ENCODE data around the gene SMURF2. TPM values are rescaled to one million over a fixed set of nuclear protein-coding genes. Genes with fewer than 3 reads are reported as not detected.
"Not testable (repeated sequence)": the region's sequence is repeated elsewhere in the genome, so short reads cannot be mapped to it uniquely, and the experiment has no call there.

Gene SMURF2
- total RNA-seq, 1 donor, result 90.5 TPM

GRCh38 chr17:64607862-64608565 is 54.1 kb downstream of the SMURF2 start:
- Histone ChIP-seq H3K79me2 (ENCODE audit: insufficient read depth, low read length) (peaks cover 94% of the 10 kb centered on the region), H3K4me1 (ENCODE audit: insufficient read depth, low read length) (peaks cover 38% of the 10 kb centered on the region), H2AFZ (ENCODE audit: low read length) (no peak overlapping the region), H3K36me3 (ENCODE audit: insufficient read depth, low read length) (peaks cover 5% of the 10 kb centered on the region), H3K4me3 (ENCODE audit: insufficient read depth, low read length) (no peak overlapping the region), H3K9me3 (ENCODE audit: low read depth, low read length) (no peaks in the 10 kb centered on the region), H4K20me1 (ENCODE audit: insufficient read depth, low read length) (peaks cover 68% of the 10 kb centered on the region), H3K27me3 (ENCODE audit: insufficient read depth, low read length) (no peaks in the 10 kb centered on the region), H3K4me2 (ENCODE audit: insufficient read depth, low read length) (peak overlapping the region; percentile 56), H3K27ac (ENCODE audit: low read depth, low read length) (peak overlapping the region; percentile 63)
- no peak for DNase-seq (ENCODE audit: insufficient read length, low spot score, missing footprints)
- TF ChIP-seq, protein P1, sequence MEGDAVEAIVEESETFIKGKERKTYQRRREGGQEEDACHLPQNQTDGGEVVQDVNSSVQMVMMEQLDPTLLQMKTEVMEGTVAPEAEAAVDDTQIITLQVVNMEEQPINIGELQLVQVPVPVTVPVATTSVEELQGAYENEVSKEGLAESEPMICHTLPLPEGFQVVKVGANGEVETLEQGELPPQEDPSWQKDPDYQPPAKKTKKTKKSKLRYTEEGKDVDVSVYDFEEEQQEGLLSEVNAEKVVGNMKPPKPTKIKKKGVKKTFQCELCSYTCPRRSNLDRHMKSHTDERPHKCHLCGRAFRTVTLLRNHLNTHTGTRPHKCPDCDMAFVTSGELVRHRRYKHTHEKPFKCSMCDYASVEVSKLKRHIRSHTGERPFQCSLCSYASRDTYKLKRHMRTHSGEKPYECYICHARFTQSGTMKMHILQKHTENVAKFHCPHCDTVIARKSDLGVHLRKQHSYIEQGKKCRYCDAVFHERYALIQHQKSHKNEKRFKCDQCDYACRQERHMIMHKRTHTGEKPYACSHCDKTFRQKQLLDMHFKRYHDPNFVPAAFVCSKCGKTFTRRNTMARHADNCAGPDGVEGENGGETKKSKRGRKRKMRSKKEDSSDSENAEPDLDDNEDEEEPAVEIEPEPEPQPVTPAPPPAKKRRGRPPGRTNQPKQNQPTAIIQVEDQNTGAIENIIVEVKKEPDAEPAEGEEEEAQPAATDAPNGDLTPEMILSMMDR (IDR thresholded peaks at IDR 0.05; ENCODE audit: extremely low read depth, low read depth, low read length), result no peak

- not testable (repeated sequence) for H2AFZ ChIP-seq (ENCODE audit: low read length); DNase-seq (ENCODE audit: insufficient read length, low spot score, missing footprints); H3K4me2 ChIP-seq (ENCODE audit: insufficient read depth, low read length); H3K4me3 ChIP-seq (ENCODE audit: insufficient read depth, low read length); H3K9me3 ChIP-seq (ENCODE audit: low read depth, low read length); H3K27me3 ChIP-seq (ENCODE audit: insufficient read depth, low read length); H3K27ac ChIP-seq (ENCODE audit: low read depth, low read length)
- peaks cover 39% of the 10 kb centered on the region for H3K4me1 ChIP-seq (ENCODE audit: insufficient read depth, low read length)
- peaks cover 96% of the 10 kb centered on the region for H3K79me2 ChIP-seq (ENCODE audit: insufficient read depth, low read length)
- peaks cover 10% of the 10 kb centered on the region for H3K36me3 ChIP-seq (ENCODE audit: insufficient read depth, low read length)
- peaks cover 63% of the 10 kb centered on the region for H4K20me1 ChIP-seq (ENCODE audit: insufficient read depth, low read length)
These were observed 57.6 kb downstream of the SMURF2 start for GRCh38 chr17:64604532-64604931.

DNA sequence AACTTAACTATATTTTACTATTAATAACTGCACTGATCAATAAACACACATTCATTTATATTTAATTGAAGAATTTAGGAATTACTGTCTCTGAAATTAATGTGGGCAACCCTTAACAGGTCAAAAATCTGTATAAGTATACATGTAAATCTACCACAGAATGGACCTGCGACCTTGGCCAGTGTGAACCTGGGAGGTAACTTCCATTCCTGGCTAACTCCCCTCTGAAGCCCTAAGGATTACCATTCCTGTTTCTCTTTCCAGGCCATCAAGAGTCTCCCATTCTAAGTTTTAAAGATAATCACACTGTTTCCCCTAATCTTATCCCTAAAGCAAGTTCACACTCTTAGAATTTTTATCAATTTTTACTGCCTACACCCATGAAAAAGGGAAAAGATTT is 58.1 kb downstream of the SMURF2 start:
- H3K79me2 ChIP-seq (ENCODE audit: insufficient read depth, low read length), result peaks cover 97% of the 10 kb centered on the region
- H3K27ac ChIP-seq (ENCODE audit: low read depth, low read length), result no peak overlapping the region
- H3K27me3 ChIP-seq (ENCODE audit: insufficient read depth, low read length), result no peaks in the 10 kb centered on the region
- H3K4me3 ChIP-seq (ENCODE audit: insufficient read depth, low read length), result no peak overlapping the region
- H3K36me3 ChIP-seq (ENCODE audit: insufficient read depth, low read length), result peaks cover 15% of the 10 kb centered on the region
- DNase-seq (ENCODE audit: insufficient read length, low spot score, missing footprints), result no peak
- TF ChIP-seq, protein P1 (IDR thresholded peaks at IDR 0.05; ENCODE audit: extremely low read depth, low read depth, low read length), result no peak
- H3K9me3 ChIP-seq (ENCODE audit: low read depth, low read length), result no peaks in the 10 kb centered on the region
- H3K4me1 ChIP-seq (ENCODE audit: insufficient read depth, low read length), result peaks cover 44% of the 10 kb centered on the region
- H2AFZ ChIP-seq (ENCODE audit: low read length), result no peak overlapping the region
- H3K4me2 ChIP-seq (ENCODE audit: insufficient read depth, low read length), result no peak overlapping the region
- peaks cover 68% of the 10 kb centered on the region for H4K20me1 ChIP-seq (ENCODE audit: insufficient read depth, low read length)

DNA sequence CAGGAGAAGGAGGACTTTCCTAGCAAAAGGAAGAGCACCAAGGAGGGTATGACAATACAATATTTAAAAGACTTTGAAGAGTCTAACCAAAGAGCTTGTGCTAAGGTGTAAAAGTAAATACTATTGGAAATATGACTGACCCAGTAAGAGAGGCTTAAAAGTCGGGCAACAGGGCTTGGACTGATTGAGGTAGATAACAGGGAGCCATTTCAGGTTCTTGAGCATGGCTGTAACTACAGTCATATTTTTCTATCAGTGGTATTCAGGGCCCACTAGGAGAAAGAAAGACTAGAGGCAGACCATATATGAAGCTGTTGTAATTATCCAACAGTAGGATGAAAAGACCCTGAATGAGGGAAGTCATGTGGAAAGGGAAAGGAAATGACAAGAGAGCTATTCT is 62.3 kb downstream of the SMURF2 start:
- Histone ChIP-seq H3K4me2 (ENCODE audit: insufficient read depth, low read length) (no peak overlapping the region), H3K27ac (ENCODE audit: low read depth, low read length) (no peak overlapping the region), H3K9me3 (ENCODE audit: low read depth, low read length) (no peaks in the 10 kb centered on the region), H3K4me3 (ENCODE audit: insufficient read depth, low read length) (no peak overlapping the region), H3K4me1 (ENCODE audit: insufficient read depth, low read length) (peaks cover 24% of the 10 kb centered on the region), H2AFZ (ENCODE audit: low read length) (no peak overlapping the region), H3K79me2 (ENCODE audit: insufficient read depth, low read length) (peaks cover 99% of the 10 kb centered on the region), H4K20me1 (ENCODE audit: insufficient read depth, low read length) (peaks cover 37% of the 10 kb centered on the region), H3K36me3 (ENCODE audit: insufficient read depth, low read length) (peaks cover 40% of the 10 kb centered on the region), H3K27me3 (ENCODE audit: insufficient read depth, low read length) (no peaks in the 10 kb centered on the region)
- TF ChIP-seq, protein P1 (IDR thresholded peaks at IDR 0.05; ENCODE audit: extremely low read depth, low read depth, low read length), result no peak
- no peak for DNase-seq (ENCODE audit: insufficient read length, low spot score, missing footprints)
